ENCODE results near the gene ACBD4. TPM values are rescaled to one million over a fixed set of nuclear protein-coding genes. Genes with fewer than 3 reads are reported as not detected.

ACBD4 gene
- total and polyA plus RNA-seq, 2 of the 13 experiments (the other 11 are each of a cell fraction or from before 2014, with no cell fraction given): 16.1 to 26.9 TPM

DNA sequence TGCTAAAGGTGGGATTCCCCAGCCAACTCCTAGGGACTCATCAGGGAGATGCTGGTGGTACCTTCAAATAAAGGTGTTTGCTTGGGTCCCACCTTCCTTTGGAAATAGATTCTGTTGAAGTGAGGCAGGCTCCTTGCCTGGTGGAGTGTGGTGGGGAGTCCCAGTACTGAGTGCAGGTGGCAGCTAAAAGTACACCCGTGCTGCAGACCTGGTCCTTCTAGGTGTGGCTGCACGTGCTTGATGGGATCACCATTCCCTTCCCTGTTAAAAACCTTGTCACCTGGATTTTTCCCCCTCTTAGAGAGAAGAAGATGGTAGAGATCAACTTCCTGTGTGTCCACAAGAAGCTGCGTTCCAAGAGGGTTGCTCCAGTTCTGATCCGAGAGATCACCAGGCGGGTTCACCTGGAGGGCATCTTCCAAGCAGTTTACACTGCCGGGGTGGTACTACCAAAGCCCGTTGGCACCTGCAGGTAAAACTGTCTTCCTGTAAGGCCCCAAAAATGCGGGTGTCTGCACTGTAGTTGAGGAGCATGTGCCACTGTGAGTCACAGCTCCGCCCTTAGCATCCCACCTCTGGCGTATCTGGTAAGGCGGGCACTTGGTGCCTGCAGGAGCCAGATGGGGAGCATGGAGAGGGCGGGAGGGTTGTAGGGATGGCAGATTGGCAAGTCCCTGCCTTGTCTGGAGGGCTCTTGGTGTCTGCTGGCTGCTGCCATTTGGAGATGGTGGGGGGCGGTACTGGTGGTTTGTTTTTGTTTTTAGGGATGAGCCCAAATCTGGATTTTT is 37.2 kb upstream of the ACBD4 start (continued):
- TF ChIP-seq, protein P1, sequence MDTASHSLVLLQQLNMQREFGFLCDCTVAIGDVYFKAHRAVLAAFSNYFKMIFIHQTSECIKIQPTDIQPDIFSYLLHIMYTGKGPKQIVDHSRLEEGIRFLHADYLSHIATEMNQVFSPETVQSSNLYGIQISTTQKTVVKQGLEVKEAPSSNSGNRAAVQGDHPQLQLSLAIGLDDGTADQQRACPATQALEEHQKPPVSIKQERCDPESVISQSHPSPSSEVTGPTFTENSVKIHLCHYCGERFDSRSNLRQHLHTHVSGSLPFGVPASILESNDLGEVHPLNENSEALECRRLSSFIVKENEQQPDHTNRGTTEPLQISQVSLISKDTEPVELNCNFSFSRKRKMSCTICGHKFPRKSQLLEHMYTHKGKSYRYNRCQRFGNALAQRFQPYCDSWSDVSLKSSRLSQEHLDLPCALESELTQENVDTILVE (CRISPR knock-in tag; IDR thresholded peaks at IDR 0.05): no peak
- TF ChIP-seq, protein P2, sequence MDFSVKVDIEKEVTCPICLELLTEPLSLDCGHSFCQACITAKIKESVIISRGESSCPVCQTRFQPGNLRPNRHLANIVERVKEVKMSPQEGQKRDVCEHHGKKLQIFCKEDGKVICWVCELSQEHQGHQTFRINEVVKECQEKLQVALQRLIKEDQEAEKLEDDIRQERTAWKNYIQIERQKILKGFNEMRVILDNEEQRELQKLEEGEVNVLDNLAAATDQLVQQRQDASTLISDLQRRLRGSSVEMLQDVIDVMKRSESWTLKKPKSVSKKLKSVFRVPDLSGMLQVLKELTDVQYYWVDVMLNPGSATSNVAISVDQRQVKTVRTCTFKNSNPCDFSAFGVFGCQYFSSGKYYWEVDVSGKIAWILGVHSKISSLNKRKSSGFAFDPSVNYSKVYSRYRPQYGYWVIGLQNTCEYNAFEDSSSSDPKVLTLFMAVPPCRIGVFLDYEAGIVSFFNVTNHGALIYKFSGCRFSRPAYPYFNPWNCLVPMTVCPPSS (IDR thresholded peaks at IDR 0.05): no peak
- TF ChIP-seq NR1H2 (CRISPR knock-in tag; IDR thresholded peaks at IDR 0.05; ENCODE audit: borderline replicate concordance, low read depth) (no peak), ZNF441 (CRISPR knock-in tag; IDR thresholded peaks at IDR 0.05; ENCODE audit: borderline replicate concordance) (no peak)

DNA sequence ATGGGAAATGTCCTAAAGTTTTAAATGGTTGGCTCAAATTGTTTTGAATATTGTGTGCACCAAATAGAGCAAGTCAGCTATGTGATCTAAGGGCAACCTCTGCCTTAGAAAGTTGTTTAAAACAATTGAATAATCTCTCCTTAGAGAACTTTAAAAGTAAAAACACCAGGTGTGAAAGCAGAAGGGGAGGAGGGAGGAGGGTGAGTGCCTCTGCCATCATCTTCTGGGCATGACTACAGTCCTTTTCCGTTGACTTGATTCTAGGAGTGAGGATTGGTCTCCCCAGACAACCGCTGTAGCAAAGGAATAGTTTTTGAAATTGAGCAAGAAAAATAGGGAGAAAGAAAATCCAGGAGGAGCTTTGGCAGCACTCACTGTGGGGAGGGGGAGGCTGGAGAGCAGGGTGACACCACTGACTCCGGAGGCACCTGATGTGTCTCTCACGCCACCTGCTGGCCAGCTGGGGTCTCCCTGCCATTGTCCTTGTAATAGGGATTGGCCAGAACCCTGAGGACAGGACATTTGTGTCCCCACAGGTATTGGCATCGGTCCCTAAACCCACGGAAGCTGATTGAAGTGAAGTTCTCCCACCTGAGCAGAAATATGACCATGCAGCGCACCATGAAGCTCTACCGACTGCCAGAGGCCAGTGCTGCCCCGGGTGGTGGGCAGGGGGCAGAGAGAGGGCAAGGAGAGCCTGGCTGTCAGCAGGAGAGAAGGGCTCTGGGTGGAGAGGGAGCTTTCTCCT is 36.4 kb upstream of the ACBD4 start:
- WGBS (ENCODE audit: low lambda C conversion rate): 52% methylated on average over 9 of the region's 9 CpGs
- peak; percentile 96 for FAIRE-seq
- H3K27ac ChIP-seq (ENCODE audit: extremely low read length, insufficient read depth, low read length): no peak overlapping the region
- peak; percentile 85 for DNase-seq (ENCODE audit: low spot score)
- H3K4me2 ChIP-seq (ENCODE audit: low read depth, low read length): no peak overlapping the region
- H3K4me3 ChIP-seq (replicated peaks in 1 of 3; ENCODE audit: insufficient read depth in 1 of 3, low read depth in 2 of 3, low read length in 3 of 3): no peak overlapping the region
- peaks cover 22% of the 10 kb centered on the region for H3K4me1 ChIP-seq (ENCODE audit: insufficient read depth, low read length)
- H3K79me2 ChIP-seq (ENCODE audit: insufficient read depth, low read length): no peaks in the 10 kb centered on the region
- H3K36me3 ChIP-seq (replicated peaks in 1 of 2; ENCODE audit: control insufficient read depth in 1 of 2, insufficient read depth in 2 of 2, low read length in 2 of 2): peaks cover 56 to 72% of the 10 kb centered on the region in 2 experiments
- intact Hi-C loops (cut with micrococcal nuclease; ENCODE audit: unreplicated experiment): loop anchor here (1.0 to 10.0 kb wide), 5 partner anchors 34 to 194 kb away; partner anchors contain the start of gene PLCD3
- no TSS peak for BruUV-seq (replicated peaks)
- ChIA-PET POLR2A (interaction anchor here (0.9 to 1.4 kb wide), 7 partner anchors 10 to 78 kb away, joined by 3 to 6 read pairs (median 3); partner anchors contain the start of gene NMT1), CTCF (ENCODE audit: low intra/inter-chr PET ratio, low total read pairs) (interaction anchor here (1.1 to 1.6 kb wide), 3 partner anchors 34 to 82 kb away, joined by 4 to 7 read pairs (median 5); partner anchors contain the start of gene ACBD4)
- no peak overlapping the region for H2AFZ ChIP-seq (ENCODE audit: low read length)
- H4K20me1 ChIP-seq (ENCODE audit: insufficient read depth, low read length): 0 out of 2 replicates have a peak, but pooled peaks cover 3% of the 10 kb centered on the region
- in situ Hi-C loops (cut with HindIII; ENCODE audit: extremely low pct_ligation_motif_present, low pct_unique_long_range_greater_than_20kb): loop anchor here (5.0 kb wide), 1 partner anchor 33 kb away; the partner anchor contains the start of gene PLCD3
- no peaks in the 10 kb centered on the region for H3K9me3 ChIP-seq (ENCODE audit: low read length)
- no peak overlapping the region for H3K9ac ChIP-seq (ENCODE audit: insufficient read depth, low read depth, low read length)
- ATAC-seq: peak; percentile 81
- H3K27me3 ChIP-seq (ENCODE audit: control insufficient read depth in 1 of 2, insufficient read depth in 2 of 2, low read length in 2 of 2): no peaks in the 10 kb centered on the region
- TF ChIP-seq U2AF2 (IDR thresholded peaks at IDR 0.05; ENCODE audit: low read depth, low read length) (0 out of 2 replicates have a peak, but pooled peaks have one; percentile 32), PCBP2 (optimal IDR thresholded peaks at IDR 0.05; ENCODE audit: low read depth, low read length, poor library complexity, severe bottlenecking) (no peak), ZNF773 (CRISPR knock-in tag; IDR thresholded peaks at IDR 0.05; ENCODE audit: borderline replicate concordance) (no peak), NR2F1 (CRISPR knock-in tag; IDR thresholded peaks at IDR 0.05) (no peak), TEAD3 (CRISPR knock-in tag; optimal IDR thresholded peaks at IDR 0.05; ENCODE audit: borderline replicate concordance) (peak; percentile 43), PHF20 (CRISPR knock-in tag; IDR thresholded peaks at IDR 0.05) (no peak), FOXA3 (CRISPR knock-in tag; IDR thresholded peaks at IDR 0.05) (peak; percentile 47), ESRRA (CRISPR knock-in tag; IDR thresholded peaks at IDR 0.05; ENCODE audit: low read depth) (peak; percentile 19; the same call in 1 of the 2 replicates)
- TF ChIP-seq, protein P3, sequence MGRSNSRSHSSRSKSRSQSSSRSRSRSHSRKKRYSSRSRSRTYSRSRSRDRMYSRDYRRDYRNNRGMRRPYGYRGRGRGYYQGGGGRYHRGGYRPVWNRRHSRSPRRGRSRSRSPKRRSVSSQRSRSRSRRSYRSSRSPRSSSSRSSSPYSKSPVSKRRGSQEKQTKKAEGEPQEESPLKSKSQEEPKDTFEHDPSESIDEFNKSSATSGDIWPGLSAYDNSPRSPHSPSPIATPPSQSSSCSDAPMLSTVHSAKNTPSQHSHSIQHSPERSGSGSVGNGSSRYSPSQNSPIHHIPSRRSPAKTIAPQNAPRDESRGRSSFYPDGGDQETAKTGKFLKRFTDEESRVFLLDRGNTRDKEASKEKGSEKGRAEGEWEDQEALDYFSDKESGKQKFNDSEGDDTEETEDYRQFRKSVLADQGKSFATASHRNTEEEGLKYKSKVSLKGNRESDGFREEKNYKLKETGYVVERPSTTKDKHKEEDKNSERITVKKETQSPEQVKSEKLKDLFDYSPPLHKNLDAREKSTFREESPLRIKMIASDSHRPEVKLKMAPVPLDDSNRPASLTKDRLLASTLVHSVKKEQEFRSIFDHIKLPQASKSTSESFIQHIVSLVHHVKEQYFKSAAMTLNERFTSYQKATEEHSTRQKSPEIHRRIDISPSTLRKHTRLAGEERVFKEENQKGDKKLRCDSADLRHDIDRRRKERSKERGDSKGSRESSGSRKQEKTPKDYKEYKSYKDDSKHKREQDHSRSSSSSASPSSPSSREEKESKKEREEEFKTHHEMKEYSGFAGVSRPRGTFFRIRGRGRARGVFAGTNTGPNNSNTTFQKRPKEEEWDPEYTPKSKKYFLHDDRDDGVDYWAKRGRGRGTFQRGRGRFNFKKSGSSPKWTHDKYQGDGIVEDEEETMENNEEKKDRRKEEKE (IDR thresholded peaks at IDR 0.05): no peak
